ENCODE results near the gene RASGEF1C. TPM values are rescaled to one million over a fixed set of nuclear protein-coding genes. Genes with fewer than 3 reads are reported as not detected.

RASGEF1C gene
- total and polyA plus RNA-seq, 8 donors: 0.20 to 6.8 (median 0.86) TPM; not detected in 4

DNA sequence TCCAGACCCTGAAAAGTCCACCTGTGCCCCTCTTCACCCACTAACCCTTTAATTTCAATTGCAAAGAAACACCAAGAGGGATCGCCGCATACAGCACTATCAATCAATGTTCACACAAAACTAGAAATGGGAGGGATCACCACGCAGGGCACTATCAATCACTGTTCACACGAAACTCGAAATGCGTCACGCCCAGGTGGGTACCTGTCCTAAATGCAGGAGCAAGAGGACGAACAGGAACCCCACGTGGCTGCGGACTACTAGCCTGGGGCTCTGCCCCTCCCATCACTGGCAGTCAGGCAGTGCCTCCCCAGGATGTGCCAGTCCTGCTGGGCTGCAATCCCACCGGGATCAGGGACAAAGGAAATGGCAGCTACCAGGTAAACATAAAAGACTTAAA lies 28.2 kb downstream of the RASGEF1C start:
- H3K4me1 ChIP-seq: no peaks in the 10 kb centered on the region
- H3K9me3 ChIP-seq: peaks cover 0 to 19% (median 8%) of the 10 kb centered on the region in 4 donors
- H3K27me3 ChIP-seq: peaks cover 0 to 22% (median 3%) of the 10 kb centered on the region in 3 donors
- H3K27ac ChIP-seq: no peak overlapping the region
- H3K36me3 ChIP-seq: no peaks in the 10 kb centered on the region
- H3K4me3 ChIP-seq: no peak overlapping the region
- DNase-seq: no peak
- WGBS, 5 donors: 42 to 77% (median 53%) methylated on average over 11 of the region's 11 CpGs
- intact Hi-C loops (cut with DNase I; ENCODE audit: low total_unique reads): no loop called here
- no peak for TF ChIP-seq EP300 (IDR thresholded peaks at IDR 0.05)
- no peak for TF ChIP-seq POLR2A (IDR thresholded peaks at IDR 0.05)
- no peak for TF ChIP-seq POLR2AphosphoS5 (IDR thresholded peaks at IDR 0.05)
- TF ChIP-seq, protein P1, sequence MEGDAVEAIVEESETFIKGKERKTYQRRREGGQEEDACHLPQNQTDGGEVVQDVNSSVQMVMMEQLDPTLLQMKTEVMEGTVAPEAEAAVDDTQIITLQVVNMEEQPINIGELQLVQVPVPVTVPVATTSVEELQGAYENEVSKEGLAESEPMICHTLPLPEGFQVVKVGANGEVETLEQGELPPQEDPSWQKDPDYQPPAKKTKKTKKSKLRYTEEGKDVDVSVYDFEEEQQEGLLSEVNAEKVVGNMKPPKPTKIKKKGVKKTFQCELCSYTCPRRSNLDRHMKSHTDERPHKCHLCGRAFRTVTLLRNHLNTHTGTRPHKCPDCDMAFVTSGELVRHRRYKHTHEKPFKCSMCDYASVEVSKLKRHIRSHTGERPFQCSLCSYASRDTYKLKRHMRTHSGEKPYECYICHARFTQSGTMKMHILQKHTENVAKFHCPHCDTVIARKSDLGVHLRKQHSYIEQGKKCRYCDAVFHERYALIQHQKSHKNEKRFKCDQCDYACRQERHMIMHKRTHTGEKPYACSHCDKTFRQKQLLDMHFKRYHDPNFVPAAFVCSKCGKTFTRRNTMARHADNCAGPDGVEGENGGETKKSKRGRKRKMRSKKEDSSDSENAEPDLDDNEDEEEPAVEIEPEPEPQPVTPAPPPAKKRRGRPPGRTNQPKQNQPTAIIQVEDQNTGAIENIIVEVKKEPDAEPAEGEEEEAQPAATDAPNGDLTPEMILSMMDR (IDR thresholded peaks at IDR 0.05): no peak

DNA sequence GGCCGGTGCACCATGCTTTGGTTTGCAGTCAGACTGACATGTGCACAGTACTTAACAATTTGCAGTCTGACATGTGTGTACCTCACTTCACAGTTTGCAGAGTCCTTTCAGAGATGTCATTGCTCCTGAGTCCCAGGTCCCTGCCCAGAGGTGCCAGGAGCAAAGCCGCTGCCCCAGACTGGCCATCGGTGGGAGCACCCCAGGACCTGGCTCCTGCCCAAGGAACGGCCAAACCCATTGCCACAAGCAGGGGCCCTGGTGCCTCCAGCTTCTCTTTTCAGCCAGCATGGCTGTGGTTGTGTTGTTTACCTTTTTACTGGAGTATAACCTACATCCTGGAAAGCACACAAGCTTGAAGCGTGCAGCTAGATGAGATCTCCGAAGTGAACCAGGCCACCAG lies 28.6 kb downstream of the RASGEF1C start:
- no peak overlapping the region for H3K4me3 ChIP-seq
- TF ChIP-seq EP300 (IDR thresholded peaks at IDR 0.05): no peak
- TF ChIP-seq, protein P1 (IDR thresholded peaks at IDR 0.05): no peak
- no peak for TF ChIP-seq POLR2AphosphoS5 (IDR thresholded peaks at IDR 0.05)
- TF ChIP-seq POLR2A (IDR thresholded peaks at IDR 0.05): no peak
- 41 to 56% (median 49%) methylated on average over 5 to 6 of the region's 6 CpGs for WGBS, 5 donors
- H3K27me3 ChIP-seq: peaks cover 0 to 22% (median 3%) of the 10 kb centered on the region in 3 donors
- H3K36me3 ChIP-seq: no peaks in the 10 kb centered on the region
- no peak for DNase-seq
- H3K27ac ChIP-seq: no peak overlapping the region
- H3K9me3 ChIP-seq: peaks cover 0 to 19% (median 8%) of the 10 kb centered on the region in 4 donors
- no peaks in the 10 kb centered on the region for H3K4me1 ChIP-seq
- intact Hi-C loops (cut with DNase I; ENCODE audit: low total_unique reads): no loop called here

DNA sequence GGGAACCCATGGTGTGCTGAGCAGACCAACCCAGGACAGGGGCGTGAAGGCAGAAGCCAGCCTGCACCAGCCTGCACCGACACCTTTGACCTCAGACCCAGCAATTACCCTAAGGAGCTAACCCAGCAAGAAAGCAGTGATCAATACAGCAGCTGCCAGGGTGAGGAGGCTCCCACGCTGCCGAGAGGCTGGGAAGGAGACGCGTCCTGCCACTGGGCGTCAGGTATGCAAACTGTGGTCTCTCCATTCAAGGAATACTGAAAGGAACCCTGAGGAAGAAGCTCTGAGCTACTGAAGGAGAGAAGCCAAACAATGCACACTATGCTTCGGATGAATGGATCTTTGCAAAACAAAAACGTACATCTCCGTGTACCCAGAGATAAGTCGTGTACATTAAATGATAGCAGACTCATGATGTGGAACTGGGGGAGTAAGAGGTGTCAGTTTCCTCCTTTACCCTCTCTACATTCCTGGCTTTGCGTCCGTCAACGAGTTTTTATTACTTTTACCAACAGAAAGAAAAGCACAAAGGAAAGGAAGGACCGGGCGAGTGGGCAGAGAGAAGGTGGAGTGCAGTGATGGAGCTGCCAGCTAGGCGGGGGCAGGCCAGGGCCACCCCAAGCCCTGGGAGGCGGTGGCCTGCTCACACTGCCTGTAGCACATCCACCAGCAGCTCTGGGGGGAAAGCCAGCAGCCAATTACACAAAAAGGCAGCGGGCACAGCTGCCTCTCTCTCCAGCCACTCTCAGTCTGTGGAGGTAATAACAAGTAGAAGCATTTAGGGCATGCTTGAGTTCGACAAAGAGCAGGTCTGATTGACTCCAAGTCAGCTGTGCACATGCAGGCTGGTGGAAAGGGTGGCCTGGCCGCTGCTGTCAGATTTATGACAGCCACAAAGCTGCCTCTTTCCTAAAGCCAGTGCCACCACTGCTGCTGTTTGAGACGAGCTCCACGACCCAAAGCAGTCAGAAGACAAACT lies 29.3 kb downstream of the RASGEF1C start:
- Histone ChIP-seq H3K27ac (no peak overlapping the region), H3K4me3 (no peak overlapping the region), H3K9me3 (peaks cover 0 to 15% (median 8%) of the 10 kb centered on the region in 4 donors), H3K4me1 (no peaks in the 10 kb centered on the region), H3K36me3 (no peaks in the 10 kb centered on the region), H3K27me3 (peaks cover 0 to 22% (median 3%) of the 10 kb centered on the region in 3 donors)
- DNase-seq: no peak
- 50 to 57% (median 53%) methylated on average over 23 of the region's 23 CpGs for WGBS, 5 donors
- TF ChIP-seq EP300 (IDR thresholded peaks at IDR 0.05) (no peak), POLR2AphosphoS5 (IDR thresholded peaks at IDR 0.05) (no peak), POLR2A (IDR thresholded peaks at IDR 0.05) (no peak)
- TF ChIP-seq, protein P1 (IDR thresholded peaks at IDR 0.05): no peak
- intact Hi-C loops (cut with DNase I; ENCODE audit: low total_unique reads): no loop called here

DNA sequence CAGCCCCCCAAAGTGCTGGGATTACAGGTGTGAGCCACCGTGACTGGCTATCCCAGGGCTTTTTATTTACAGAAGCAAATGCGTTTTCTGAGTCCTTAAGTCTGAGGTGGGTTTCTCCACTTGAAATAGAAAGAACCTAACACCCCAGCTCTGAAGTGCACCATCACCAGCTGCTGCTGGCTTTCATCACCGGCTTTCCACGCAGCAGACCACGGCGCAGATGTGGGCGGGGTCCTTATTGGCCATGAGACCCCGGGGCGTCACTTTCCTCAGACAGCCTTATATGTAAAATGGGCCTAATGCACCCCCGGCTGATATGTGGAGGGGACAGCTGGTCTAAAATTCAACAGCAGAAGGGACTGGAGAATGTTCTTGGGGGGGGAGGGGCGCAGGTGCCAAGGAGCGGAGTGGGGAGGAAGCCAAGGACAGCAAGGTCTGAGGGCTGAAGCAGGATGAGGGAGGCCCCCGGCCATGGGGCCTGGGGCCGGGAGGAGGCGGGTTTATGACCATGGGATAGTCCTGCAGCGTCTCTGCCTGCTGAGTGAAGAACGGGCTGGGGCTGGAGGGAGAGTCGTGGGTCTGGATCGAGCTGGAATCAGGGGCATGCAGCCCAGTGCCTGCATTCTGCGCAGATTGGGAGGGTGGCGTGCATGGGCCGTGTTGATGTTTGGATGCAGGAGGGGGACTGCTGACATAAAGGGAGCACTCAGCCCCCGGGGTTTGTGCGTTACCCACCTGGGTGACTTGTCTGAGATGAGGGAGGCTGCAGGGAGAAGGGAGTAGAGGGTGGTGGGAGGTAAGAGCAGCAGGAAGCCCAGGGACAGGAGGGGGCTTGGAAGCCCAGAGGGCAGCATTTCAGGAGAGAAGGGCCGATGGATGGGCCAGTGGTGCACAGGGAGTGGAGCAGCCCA lies 30.2 kb downstream of the RASGEF1C start:
- Histone ChIP-seq H3K9me3 (peaks cover 0 to 9% (median 5%) of the 10 kb centered on the region in 4 donors), H3K27me3 (peaks cover 0 to 22% (median 3%) of the 10 kb centered on the region in 3 donors), H3K27ac (no peak overlapping the region), H3K4me3 (no peak overlapping the region), H3K4me1 (no peaks in the 10 kb centered on the region), H3K36me3 (no peaks in the 10 kb centered on the region)
- TF ChIP-seq POLR2AphosphoS5 (IDR thresholded peaks at IDR 0.05): no peak
- TF ChIP-seq, protein P1 (IDR thresholded peaks at IDR 0.05): no peak
- 73 to 80% (median 76%) methylated on average over 24 to 25 of the region's 25 CpGs for WGBS, 5 donors
- DNase-seq: no peak
- intact Hi-C loops (cut with DNase I; ENCODE audit: low total_unique reads): no loop called here
